Suprapubic skin (tissue), 4 donors: ENCODE data around the gene CNTN4. TPM values are rescaled to one million over a fixed set of nuclear protein-coding genes. Genes with fewer than 3 reads are reported as not detected.

ENCODE experiments used
- DNase-seq, 2 donors: peaks; one replicate each; pipeline ENCODE4 v3.0.0-alpha.2; 2019; ENCODE audit warnings: low spot score in 2 of 2
- H3K27ac ChIP-seq: fragments of 200-600 bp; sonication (generic); one replicate; pipeline ENCODE4 v1.5.1; 2019
- H3K27me3 ChIP-seq: fragments of 200-600 bp; sonication (generic); one replicate; pipeline ENCODE4 v1.5.1; 2019
- H3K36me3 ChIP-seq: fragments of 200-600 bp; sonication (generic); one replicate; pipeline ENCODE4 v1.5.1; 2019
- H3K4me1 ChIP-seq: fragments of 200-600 bp; sonication (generic); one replicate; pipeline ENCODE4 v1.5.1; 2019
- H3K4me3 ChIP-seq: fragments of 200-600 bp; sonication (generic); one replicate; pipeline ENCODE4 v1.5.1; 2019; ENCODE audit warnings: mild to moderate bottlenecking
- H3K9me3 ChIP-seq: fragments of 200-600 bp; sonication (generic); one replicate; pipeline ENCODE4 v1.5.1; 2019
- EP300 ChIP-seq: sonication (generic); formaldehyde crosslinking; IDR thresholded peaks from one replicate; pipeline ENCODE4 v1.6.1; 2017; ENCODE audit warnings: antibody characterized with exemption
- POLR2A ChIP-seq, 2 donors: fragments of 450-650 bp; IDR thresholded peaks; one replicate each; pipeline ENCODE4 v1.6.1; 2017; ENCODE audit warnings: antibody characterized with exemption in 2 of 2, mild to moderate bottlenecking in 2 of 2, moderate library complexity in 2 of 2
- POLR2AphosphoS5 ChIP-seq, 3 donors: sonication (generic); formaldehyde crosslinking; IDR thresholded peaks; one replicate each; pipeline ENCODE4 v1.6.1; 2017; ENCODE audit warnings: antibody characterized with exemption in 3 of 3
- WGBS: methylation state at CpG from one replicate; pipeline ENCODE4 v1.1.5; 2018; 5-methylcytosine and 5-hydroxymethylcytosine counted together
- total RNA-seq, 4 donors: library from RNA; depleted of rRNA; stranded (reverse); fragments of >200 nt; gene quantifications; one replicate each; pipeline ENCODE4 v1.1.0, GENCODE V29; 2016
- TF ChIP-seq, protein P1 (sequence below), 2 donors: fragments of 200-600 bp in 1 of 2; fragments of 450-650 bp in 1 of 2; sonication (generic) in 1 of 2; IDR thresholded peaks; one replicate each; pipeline ENCODE4 v1.5.1; 2016 to 2019; ENCODE audit warnings: antibody characterized with exemption in 2 of 2, mild to moderate bottlenecking in 1 of 2, moderate library complexity in 1 of 2

The CNTN4 gene
- total RNA-seq, 4 donors from 2014 or later = 0.60 to 8.1 (median 7.5) TPM

DNA sequence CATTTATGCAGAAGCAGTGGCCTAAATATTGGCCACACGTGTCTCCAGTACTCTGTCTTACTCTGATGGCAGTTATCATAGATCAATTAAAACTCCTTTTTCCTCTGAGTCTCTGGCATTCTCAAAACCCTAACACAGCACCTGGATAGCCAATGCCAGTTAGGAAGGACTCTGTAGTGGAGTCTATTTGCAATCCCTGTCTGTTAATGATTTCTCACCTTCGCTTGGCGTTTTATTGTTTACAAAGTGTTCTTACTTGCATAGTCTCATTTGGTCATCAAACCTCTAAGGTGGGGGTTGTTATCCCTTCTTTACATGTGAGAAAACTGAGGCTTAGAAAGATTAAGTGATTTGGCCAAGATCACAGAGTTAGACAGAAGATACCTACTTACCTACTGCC is 752.7 kb downstream of the CNTN4 start:
- TF ChIP-seq POLR2AphosphoS5 (IDR thresholded peaks at IDR 0.05) (no peak), POLR2A (IDR thresholded peaks at IDR 0.05) (no peak), EP300 (no peak)
- TF ChIP-seq, protein P1, sequence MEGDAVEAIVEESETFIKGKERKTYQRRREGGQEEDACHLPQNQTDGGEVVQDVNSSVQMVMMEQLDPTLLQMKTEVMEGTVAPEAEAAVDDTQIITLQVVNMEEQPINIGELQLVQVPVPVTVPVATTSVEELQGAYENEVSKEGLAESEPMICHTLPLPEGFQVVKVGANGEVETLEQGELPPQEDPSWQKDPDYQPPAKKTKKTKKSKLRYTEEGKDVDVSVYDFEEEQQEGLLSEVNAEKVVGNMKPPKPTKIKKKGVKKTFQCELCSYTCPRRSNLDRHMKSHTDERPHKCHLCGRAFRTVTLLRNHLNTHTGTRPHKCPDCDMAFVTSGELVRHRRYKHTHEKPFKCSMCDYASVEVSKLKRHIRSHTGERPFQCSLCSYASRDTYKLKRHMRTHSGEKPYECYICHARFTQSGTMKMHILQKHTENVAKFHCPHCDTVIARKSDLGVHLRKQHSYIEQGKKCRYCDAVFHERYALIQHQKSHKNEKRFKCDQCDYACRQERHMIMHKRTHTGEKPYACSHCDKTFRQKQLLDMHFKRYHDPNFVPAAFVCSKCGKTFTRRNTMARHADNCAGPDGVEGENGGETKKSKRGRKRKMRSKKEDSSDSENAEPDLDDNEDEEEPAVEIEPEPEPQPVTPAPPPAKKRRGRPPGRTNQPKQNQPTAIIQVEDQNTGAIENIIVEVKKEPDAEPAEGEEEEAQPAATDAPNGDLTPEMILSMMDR (IDR thresholded peaks at IDR 0.05) = no peak
- 49% methylated on average over 3 of the region's 3 CpGs for WGBS
- Histone ChIP-seq H3K27me3 (no peaks in the 10 kb centered on the region), H3K9me3 (no peaks in the 10 kb centered on the region), H3K4me3 (no peak overlapping the region), H3K27ac (peak overlapping the region; percentile 57), H3K36me3 (no peaks in the 10 kb centered on the region), H3K4me1 (peaks cover 17% of the 10 kb centered on the region)
- DNase-seq = no peak

DNA sequence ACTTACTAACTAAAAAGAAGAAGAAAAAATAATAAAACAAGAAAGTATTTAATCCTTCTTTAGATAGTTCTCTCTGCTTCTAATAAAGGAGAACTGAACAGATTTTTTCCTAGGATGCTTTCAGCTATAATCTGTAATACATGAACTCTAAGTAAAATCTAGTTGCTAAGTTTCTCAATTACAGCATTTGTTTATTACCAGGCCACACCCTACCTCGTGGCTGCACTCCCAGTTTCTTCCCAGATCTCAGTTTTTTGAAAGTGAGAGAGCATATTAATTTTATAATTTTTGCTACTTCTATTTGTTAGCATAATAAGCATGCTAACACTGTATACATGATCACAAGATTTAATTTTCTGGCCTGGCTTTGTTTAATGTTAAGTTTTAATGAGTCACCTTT is 753.2 kb downstream of the CNTN4 start:
- Histone ChIP-seq H3K4me3 (no peak overlapping the region), H3K27ac (peak overlapping the region; percentile 57), H3K27me3 (no peaks in the 10 kb centered on the region), H3K36me3 (no peaks in the 10 kb centered on the region), H3K9me3 (no peaks in the 10 kb centered on the region), H3K4me1 (peaks cover 17% of the 10 kb centered on the region)
- peak in 1 of 2 donors; percentile 70 for DNase-seq
- WGBS = 7% methylated on average over 1 of the region's 1 CpG
- TF ChIP-seq POLR2A (IDR thresholded peaks at IDR 0.05) (no peak), EP300 (no peak), POLR2AphosphoS5 (IDR thresholded peaks at IDR 0.05) (no peak)
- TF ChIP-seq, protein P1 (IDR thresholded peaks at IDR 0.05) = no peak

DNA sequence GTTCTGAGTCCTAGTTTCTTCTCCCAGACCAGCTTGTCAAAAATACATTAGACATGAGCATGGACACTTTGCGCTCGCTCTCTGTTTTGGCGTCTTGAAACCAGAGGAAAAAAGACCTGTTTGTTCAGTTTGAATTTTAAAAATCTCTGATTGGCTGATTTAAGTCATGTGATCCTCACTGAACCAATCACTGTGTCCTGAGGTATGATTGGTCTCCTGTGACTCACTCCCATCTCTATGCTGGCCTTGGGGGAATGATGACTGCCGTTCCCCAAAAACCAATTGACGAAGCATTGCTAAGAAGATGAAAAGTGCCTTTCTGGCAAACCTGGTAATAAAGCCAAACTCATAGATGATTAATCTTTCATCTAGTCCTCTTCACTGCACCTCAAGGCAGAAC is 755.0 kb downstream of the CNTN4 start:
- no peaks in the 10 kb centered on the region for H3K27me3 ChIP-seq
- no peaks in the 10 kb centered on the region for H3K36me3 ChIP-seq
- H3K4me1 ChIP-seq = peaks cover 17% of the 10 kb centered on the region
- TF ChIP-seq, protein P1 (IDR thresholded peaks at IDR 0.05) = no peak
- TF ChIP-seq EP300 (no peak), POLR2A (IDR thresholded peaks at IDR 0.05) (no peak), POLR2AphosphoS5 (IDR thresholded peaks at IDR 0.05) (no peak)
- no peak overlapping the region for H3K4me3 ChIP-seq
- WGBS = 72% methylated on average over 5 of the region's 5 CpGs
- no peak for DNase-seq
- no peaks in the 10 kb centered on the region for H3K9me3 ChIP-seq
- H3K27ac ChIP-seq = no peak overlapping the region

DNA sequence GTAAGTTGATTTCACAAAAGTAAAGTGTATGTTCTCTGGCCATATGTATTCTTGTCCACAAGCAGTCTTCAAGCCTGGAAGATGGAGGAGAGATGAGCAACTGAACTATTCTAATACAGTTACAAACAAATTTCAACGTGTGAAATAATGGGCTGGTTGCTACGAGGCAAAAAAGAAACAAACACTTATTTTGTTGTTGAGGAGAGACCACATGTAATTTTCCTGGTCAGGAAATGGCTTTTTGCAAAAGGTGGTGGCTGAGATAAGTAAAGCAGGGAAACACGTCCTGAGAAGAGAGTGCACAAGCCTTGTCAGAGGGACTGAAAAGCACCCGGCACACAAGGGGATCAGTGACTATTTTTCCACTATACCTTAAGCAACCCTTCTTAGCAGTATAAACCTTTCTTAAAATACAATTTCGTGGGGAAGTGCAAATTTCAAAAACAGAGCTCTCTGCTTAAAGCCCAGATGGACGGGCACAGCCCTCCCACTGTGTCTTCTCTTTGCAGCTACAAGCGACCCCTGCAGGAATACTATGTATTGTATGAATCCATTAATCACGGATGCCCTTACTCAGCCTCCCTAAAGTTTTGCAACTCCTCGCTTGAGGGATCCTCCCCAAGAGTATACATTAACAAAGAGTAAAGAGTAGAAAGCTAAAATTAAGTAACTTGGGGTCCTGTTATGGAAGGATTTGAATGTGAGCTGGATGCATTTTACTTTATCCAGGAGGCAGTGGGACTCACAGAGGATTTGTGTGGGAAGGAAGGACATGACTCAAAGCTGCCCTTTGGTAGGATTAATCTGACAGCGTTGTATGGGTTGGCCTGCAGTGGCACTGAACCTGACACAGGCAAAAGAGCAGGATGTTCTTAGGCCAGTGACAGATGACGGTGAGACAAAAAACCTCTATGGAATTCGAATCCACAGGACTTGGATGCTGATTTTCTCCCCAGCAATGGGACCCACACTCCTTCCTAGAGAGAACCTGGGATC is 757.8 kb downstream of the CNTN4 start:
- H3K36me3 ChIP-seq = no peaks in the 10 kb centered on the region
- 63% methylated on average over 12 of the region's 12 CpGs for WGBS
- H3K4me3 ChIP-seq = no peak overlapping the region
- H3K4me1 ChIP-seq = peaks cover 9% of the 10 kb centered on the region
- no peaks in the 10 kb centered on the region for H3K9me3 ChIP-seq
- H3K27ac ChIP-seq = no peak overlapping the region
- H3K27me3 ChIP-seq = no peaks in the 10 kb centered on the region
- DNase-seq = no peak
- TF ChIP-seq EP300 (no peak), POLR2AphosphoS5 (IDR thresholded peaks at IDR 0.05) (no peak), POLR2A (IDR thresholded peaks at IDR 0.05) (no peak)
- TF ChIP-seq, protein P1 (IDR thresholded peaks at IDR 0.05) = no peak

DNA sequence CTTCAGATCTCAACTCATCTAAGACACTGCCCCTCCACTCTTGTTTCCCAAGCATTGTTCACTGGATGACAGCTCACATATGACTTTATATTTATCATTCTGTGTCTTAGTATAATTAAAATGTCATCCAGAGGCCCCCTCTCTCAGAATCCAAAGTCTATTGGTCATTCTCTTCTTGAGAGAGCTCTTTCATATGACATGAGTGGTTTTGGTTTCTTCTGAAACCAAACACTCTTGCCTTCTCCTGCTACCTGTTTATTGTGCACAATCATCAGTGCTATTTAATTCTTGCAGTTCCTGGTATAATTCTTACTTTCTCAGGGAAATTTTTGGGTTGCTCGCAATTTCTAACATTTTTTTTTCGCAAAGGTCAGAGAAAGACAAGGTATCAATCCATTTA is 762.0 kb downstream of the CNTN4 start:
- TF ChIP-seq POLR2AphosphoS5 (IDR thresholded peaks at IDR 0.05) = no peak
- TF ChIP-seq EP300 = no peak
- no peak for TF ChIP-seq POLR2A (IDR thresholded peaks at IDR 0.05)
- TF ChIP-seq, protein P1 (IDR thresholded peaks at IDR 0.05) = no peak
- no peak for DNase-seq
- Histone ChIP-seq H3K27ac (no peak overlapping the region), H3K27me3 (no peaks in the 10 kb centered on the region), H3K4me1 (no peaks in the 10 kb centered on the region), H3K36me3 (no peaks in the 10 kb centered on the region), H3K4me3 (no peak overlapping the region), H3K9me3 (no peaks in the 10 kb centered on the region)
- WGBS = 93% methylated on average over 2 of the region's 2 CpGs
